Spleen (tissue), 7 donors: ENCODE results near the gene PSMG3.

Source experiments
- CTCF ChIP-seq, 11 experiments: fragments of 200-600 bp in 7 of 11; fragments of 450-650 bp in 4 of 11; sonication (generic) in 4 of 11; IDR thresholded peaks in 8 of 11; conservative IDR thresholded peaks in 3 of 11; 1 replicate in 7 of 11; 2 replicates in 4 of 11; pipeline versions ENCODE4 v1.4.0 to v1.8.0; 2016 to 2021; ENCODE audit warnings: antibody characterized with exemption in 11 of 11, inconsistent platforms in 4 of 11, mild to moderate bottlenecking in 1 of 11
- POLR2AphosphoS5 ChIP-seq, 3 donors: sonication (generic); formaldehyde crosslinking; IDR thresholded peaks; one replicate each; pipeline ENCODE4 v1.5.1; 2017; ENCODE audit warnings: antibody characterized with exemption in 3 of 3
- donor health status: DM: no; HTN: no; CAD: no; lungs with moderate emphysema.
- donor health status: DM: no; HTN: no; CAD: no.
- donor health status: DM: no; HTN: no; CAD: no.

- TF ChIP-seq CTCF (IDR thresholded peaks at IDR 0.05 in 8 of 11, conservative IDR thresholded peaks at IDR 0.05 in 3 of 11): no peak
- TF ChIP-seq POLR2AphosphoS5 (IDR thresholded peaks at IDR 0.05): no peak
Observed at GRCh38 chr7:1602386-1602785, 32.6 kb upstream of the PSMG3 start.
